Muscle of leg (tissue), 11 donors: ENCODE data around the gene TBC1D24. TPM values are rescaled to one million over a fixed set of nuclear protein-coding genes. Genes with fewer than 3 reads are reported as not detected.
"Not testable (repeated sequence)": the region's sequence is repeated elsewhere in the genome, so short reads cannot be mapped to it uniquely, and the experiment has no call there.

Source experiments
- DNase-seq: peaks from one replicate; pipeline ENCODE4 v3.0.0; 2013
- H3K27ac ChIP-seq: one replicate; pipeline ENCODE4 v1.5.1; 2013; ENCODE audit warnings: mild to moderate bottlenecking, low read length, control low read depth
- H3K27me3 ChIP-seq: one replicate; pipeline ENCODE4 v1.6.1; 2013; ENCODE audit warnings: low read length; ENCODE audit not compliant: control insufficient read depth, insufficient read depth
- H3K36me3 ChIP-seq: one replicate; pipeline ENCODE4 v1.6.1; 2013; ENCODE audit warnings: low read length; ENCODE audit not compliant: control insufficient read depth, insufficient read depth
- H3K4me1 ChIP-seq: one replicate; pipeline ENCODE4 v1.6.1; 2013; ENCODE audit warnings: low read length; ENCODE audit not compliant: control insufficient read depth, insufficient read depth
- H3K4me3 ChIP-seq: one replicate; pipeline ENCODE4 v1.5.1; 2013; ENCODE audit warnings: low read length, control low read depth
- H3K9me3 ChIP-seq: replicated peaks from 2 replicates; pipeline ENCODE4 v1.6.1; 2013; ENCODE audit warnings: low read depth, low read length; ENCODE audit not compliant: control insufficient read depth
- WGBS: methylation state at CpG from one replicate; pipeline ENCODE4 v1.1.5; 2013; ENCODE audit warnings: missing lambda C conversion rate; ENCODE audit not compliant: insufficient coverage; 5-methylcytosine and 5-hydroxymethylcytosine counted together
- polyA plus RNA-seq, 8 donors: library from polyadenylated mRNA; unstranded; fragments of 120-200 nt; gene quantifications; one replicate each; pipeline versions ENCODE4 v1.2.1 to v1.2.3, GENCODE V29; 2013; ENCODE audit warnings: inconsistent platforms in 1 of 8, low replicate concordance in 1 of 8; ENCODE audit not compliant: insufficient read length in 8 of 8, insufficient read depth in 1 of 8
- total RNA-seq: library from RNA; stranded (reverse); fragments of 120-200 nt; gene quantifications from one replicate; pipeline ENCODE4 v1.2.4, GENCODE V29; 2013

Gene TBC1D24
- total and polyA plus RNA-seq, 9 donors, result 13.7 to 23.0 (median 19.1) TPM

- whole genome bisulfite sequencing, result 38% methylated on average over 4 of the region's 17 CpGs
- not testable (repeated sequence) for H3K27me3 ChIP-seq, DNase-seq, H3K9me3 ChIP-seq, H3K27ac ChIP-seq, H3K36me3 ChIP-seq, H3K4me3 ChIP-seq, H3K4me1 ChIP-seq
These were observed 76.5 kb downstream of the TBC1D24 start for GRCh38 chr16:2551420-2551889.

DNA sequence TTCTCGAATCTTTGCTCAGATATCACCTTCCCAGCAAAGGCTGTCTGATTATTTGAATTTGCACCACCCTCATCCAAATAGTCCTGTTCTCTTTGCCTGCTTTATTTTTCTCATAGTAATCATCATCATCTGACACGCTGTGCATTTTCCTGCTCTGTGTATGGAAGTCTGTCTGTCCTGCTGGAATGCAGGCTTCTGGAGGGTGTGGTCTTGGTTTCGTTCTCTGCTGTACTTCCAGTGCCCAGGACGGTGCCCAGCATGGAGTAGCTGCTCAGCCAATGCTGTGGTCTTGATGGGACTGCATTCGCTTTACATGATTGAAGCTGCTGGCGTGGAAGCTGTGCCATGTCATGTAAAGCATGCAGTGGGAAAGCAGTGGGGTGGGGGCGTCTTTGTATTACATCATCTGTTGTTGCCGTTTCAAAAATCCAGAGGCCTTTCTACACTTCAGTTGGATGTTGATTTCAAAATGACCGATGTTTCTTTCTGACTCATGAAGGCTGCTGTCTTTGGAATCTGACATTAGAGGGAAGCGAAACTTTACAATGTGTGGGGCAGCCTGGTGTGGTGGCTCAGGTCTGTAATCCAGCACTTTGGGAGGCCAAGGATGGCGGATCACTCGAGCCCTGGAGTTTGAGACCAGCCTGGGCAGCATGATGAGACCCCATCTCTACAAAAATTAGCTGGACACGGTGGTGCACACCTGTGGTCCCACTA lies 79.9 kb downstream of the TBC1D24 start:
- H3K27ac ChIP-seq, H3K9me3 ChIP-seq, DNase-seq, H3K4me3 ChIP-seq, H3K4me1 ChIP-seq, H3K36me3 ChIP-seq, H3K27me3 ChIP-seq: not testable (repeated sequence)
- WGBS, result no CpG with 5 or more reads among the region's 13 CpGs

Other genes starting within 250 kb of the TBC1D24 start
- gene DNASE1L2, start 238.7 kb upstream of the TBC1D24 start, total RNA-seq, result 0.89 TPM
- gene DNASE1L2, start 238.7 kb upstream of the TBC1D24 start, polyA plus RNA-seq, result 1 to 10 TPM in 1 of 8 donors, under 1 TPM in 7; 0.60 to 1.2 (median 0.84) TPM
- gene ECI1, start 223.5 kb upstream of the TBC1D24 start, total RNA-seq, result 56.9 TPM
- gene ECI1, start 223.5 kb upstream of the TBC1D24 start, polyA plus RNA-seq, result 10 to 100 TPM; 44.4 to 81.7 (median 59.5) TPM
- gene RNPS1, start 207.0 kb upstream of the TBC1D24 start, total RNA-seq, result 80.7 TPM
- 100 to 1,000 TPM; 169 to 198 (median 188) TPM for gene RNPS1, start 207.0 kb upstream of the TBC1D24 start, polyA plus RNA-seq
- 7.5 TPM for gene ABCA3, start 134.4 kb upstream of the TBC1D24 start, total RNA-seq
- 10 to 100 TPM; 11.5 to 17.6 (median 15.9) TPM for gene ABCA3, start 134.4 kb upstream of the TBC1D24 start, polyA plus RNA-seq
- 7.3 TPM for gene CCNF, start 45.7 kb upstream of the TBC1D24 start, total RNA-seq
- 1 to 10 TPM; 5.3 to 9.1 (median 8.0) TPM for gene CCNF, start 45.7 kb upstream of the TBC1D24 start, polyA plus RNA-seq
- 5.3 TPM for gene TEDC2, start 15.0 kb upstream of the TBC1D24 start, total RNA-seq
- gene TEDC2, start 15.0 kb upstream of the TBC1D24 start, polyA plus RNA-seq, result 1 to 10 TPM; 4.4 to 6.6 (median 5.4) TPM
- 3.4 TPM for gene NTN3, start 3.8 kb upstream of the TBC1D24 start, total RNA-seq
- gene NTN3, start 3.8 kb upstream of the TBC1D24 start, polyA plus RNA-seq, result 1 to 10 TPM; 1.7 to 4.0 (median 2.6) TPM
- 12.5 TPM for gene ATP6V0C, start 38.8 kb downstream of the TBC1D24 start, total RNA-seq
- 100 to 1,000 TPM in 7 of 8 donors, 10 to 100 TPM in 1; 88.6 to 141 (median 120) TPM for gene ATP6V0C, start 38.8 kb downstream of the TBC1D24 start, polyA plus RNA-seq
- gene AMDHD2, start 45.2 kb downstream of the TBC1D24 start, total RNA-seq, result 16.8 TPM
- 10 to 100 TPM; 10.1 to 17.8 (median 15.0) TPM for gene AMDHD2, start 45.2 kb downstream of the TBC1D24 start, polyA plus RNA-seq
- gene CEMP1, start 56.3 kb downstream of the TBC1D24 start, total RNA-seq, result 0.04 TPM
- gene CEMP1, start 56.3 kb downstream of the TBC1D24 start, polyA plus RNA-seq, result 1 to 10 TPM in 5 of 8 donors, under 1 TPM in 3; 0.20 to 3.2 (median 1.3) TPM
- gene PDPK1, start 62.9 kb downstream of the TBC1D24 start, total RNA-seq, result 14.9 TPM
- gene PDPK1, start 62.9 kb downstream of the TBC1D24 start, polyA plus RNA-seq, result 10 to 100 TPM; 16.8 to 37.3 (median 28.5) TPM
- 15.6 TPM for gene KCTD5, start 207.4 kb downstream of the TBC1D24 start, total RNA-seq
- 10 to 100 TPM; 20.7 to 27.1 (median 23.2) TPM for gene KCTD5, start 207.4 kb downstream of the TBC1D24 start, polyA plus RNA-seq
- 0.75 TPM for gene PRSS27, start 245.1 kb downstream of the TBC1D24 start, total RNA-seq
- 1 to 10 TPM in 7 of 8 donors, under 1 TPM in 1; 0.92 to 1.8 (median 1.6) TPM for gene PRSS27, start 245.1 kb downstream of the TBC1D24 start, polyA plus RNA-seq